T-helper 22 cell (primary cell): Measurements from ENCODE around the gene CHRNG.

Experiments used
- DNase-seq: peaks from one replicate; pipeline ENCODE4 v3.0.0-alpha.2; 2020; ENCODE audit warnings: low read depth

The CHRNG gene

GRCh38 chr2:232505856-232506255 is 33.6 kb upstream of the CHRNG start:
- DNase-seq, result no peak

- no peak for DNase-seq
Measured at GRCh38 chr2:232506709-232507108, 32.8 kb upstream of the CHRNG start.

GRCh38 chr2:232508251-232508650 is 31.2 kb upstream of the CHRNG start:
- DNase-seq, result no peak

- no peak for DNase-seq
Measured at GRCh38 chr2:232511336-232511890, 28.1 kb upstream of the CHRNG start.

GRCh38 chr2:232512602-232513001 is 26.9 kb upstream of the CHRNG start:
- DNase-seq, result no peak

GRCh38 chr2:232513353-232513752 is 26.1 kb upstream of the CHRNG start:
- no peak for DNase-seq

GRCh38 chr2:232515639-232516038 is 23.9 kb upstream of the CHRNG start:
- no peak for DNase-seq

- no peak for DNase-seq
Measured at GRCh38 chr2:232516551-232516950, 22.9 kb upstream of the CHRNG start.

- no peak for DNase-seq
Measured at GRCh38 chr2:232518844-232519243, 20.6 kb upstream of the CHRNG start.

- DNase-seq, result no peak
Measured at GRCh38 chr2:232519581-232520438, 19.7 kb upstream of the CHRNG start, which contains the start of gene PRSS56. TSS of gene PRSS56 (plus strand) at chr2:232520388. CDS start at chr2:232520599, 211 bp downstream.

- DNase-seq, result no peak
Measured at GRCh38 chr2:232520489-232520888, 19.0 kb upstream of the CHRNG start.

GRCh38 chr2:232521098-232521497 is 18.4 kb upstream of the CHRNG start:
- DNase-seq, result no peak

GRCh38 chr2:232521959-232522622 is 17.4 kb upstream of the CHRNG start:
- DNase-seq, result peak; percentile 23

GRCh38 chr2:232522623-232523401 is 16.7 kb upstream of the CHRNG start:
- DNase-seq, result no peak

- no peak for DNase-seq
Measured at GRCh38 chr2:232523402-232523681, 16.1 kb upstream of the CHRNG start.

GRCh38 chr2:232523682-232524597 is 15.6 kb upstream of the CHRNG start:
- DNase-seq, result no peak

- no peak for DNase-seq
Measured at GRCh38 chr2:232524771-232525170, 14.7 kb upstream of the CHRNG start.

GRCh38 chr2:232525199-232525598 is 14.3 kb upstream of the CHRNG start:
- no peak for DNase-seq

- no peak for DNase-seq
Measured at GRCh38 chr2:232525791-232526371, 13.6 kb upstream of the CHRNG start, which contains the start of gene CHRND. TSS of gene CHRND (plus strand) at chr2:232526160. CDS start at chr2:232526216, 56 bp downstream.

GRCh38 chr2:232526372-232526941 is 13.0 kb upstream of the CHRNG start:
- DNase-seq, result no peak
